HUES64 (cell line): ENCODE data around the gene PDE4D.

Experiments
- H3K27ac ChIP-seq: 2 replicates; pipeline ENCODE4 v1.7.0; 2013; ENCODE audit warnings: low read depth, low read length, inconsistent platforms
- H3K27me3 ChIP-seq: 2 replicates; pipeline ENCODE4 v1.6.1; 2013; ENCODE audit warnings: mild to moderate bottlenecking, low read length; ENCODE audit not compliant: insufficient read depth
- H3K36me3 ChIP-seq: 2 replicates; pipeline ENCODE4 v1.6.1; 2013; ENCODE audit warnings: mild to moderate bottlenecking, low read length; ENCODE audit not compliant: insufficient read depth
- H3K4me1 ChIP-seq: 2 replicates; pipeline ENCODE4 v1.6.1; 2013; ENCODE audit warnings: mild to moderate bottlenecking, low read length, moderate library complexity; ENCODE audit not compliant: insufficient read depth
- H3K4me3 ChIP-seq: 2 replicates; pipeline ENCODE4 v1.5.1; 2013; ENCODE audit warnings: mild to moderate bottlenecking, low read length, moderate library complexity
- H3K9ac ChIP-seq: 2 replicates; pipeline ENCODE4 v1.6.1; 2013; ENCODE audit warnings: mild to moderate bottlenecking, low read depth, low read length
- H3K9me3 ChIP-seq: 2 replicates; pipeline ENCODE4 v1.6.1; 2013; ENCODE audit warnings: low read depth, low read length; ENCODE audit not compliant: insufficient read depth
- WGBS: fragments of 150-250, 120-280 bp; methylation state at CpG from one replicate; pipeline ENCODE4 v1.1.7; 2013; ENCODE audit warnings: missing lambda C conversion rate; 5-methylcytosine and 5-hydroxymethylcytosine counted together

Gene PDE4D

DNA sequence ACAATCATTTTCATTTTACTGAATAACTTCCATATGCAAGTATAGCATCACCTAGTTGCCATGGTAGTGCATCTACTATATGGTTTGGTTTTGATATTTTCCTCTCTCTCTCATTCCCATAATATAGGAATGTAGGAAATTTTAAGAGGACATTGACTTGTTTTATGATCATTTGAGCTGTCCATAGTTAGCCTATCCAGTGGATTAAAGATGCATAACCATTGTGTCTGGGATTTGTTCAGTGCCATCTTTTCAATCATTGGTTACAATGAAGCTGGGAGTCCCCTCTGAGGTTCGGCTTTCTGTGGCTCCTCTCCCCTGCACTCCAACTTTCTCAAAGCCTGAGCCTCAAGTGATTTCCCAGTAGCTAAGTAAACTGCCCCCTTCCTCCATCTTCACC is 852.2 kb downstream of the PDE4D start:
- H3K36me3 ChIP-seq = no peaks in the 10 kb centered on the region
- H3K27ac ChIP-seq = no peak overlapping the region
- H3K27me3 ChIP-seq = peaks cover 46% of the 10 kb centered on the region
- peaks cover 10% of the 10 kb centered on the region for H3K4me1 ChIP-seq
- 82% methylated on average over 1 of the region's 1 CpG for WGBS
- no peaks in the 10 kb centered on the region for H3K9me3 ChIP-seq
- H3K4me3 ChIP-seq = no peak overlapping the region
- no peak overlapping the region for H3K9ac ChIP-seq

- H3K4me3 ChIP-seq = no peak overlapping the region
- no peak overlapping the region for H3K27ac ChIP-seq
- peaks cover 10% of the 10 kb centered on the region for H3K4me1 ChIP-seq
- H3K9ac ChIP-seq = no peak overlapping the region
- no peaks in the 10 kb centered on the region for H3K36me3 ChIP-seq
- no peaks in the 10 kb centered on the region for H3K9me3 ChIP-seq
- peaks cover 46% of the 10 kb centered on the region for H3K27me3 ChIP-seq
- 71% methylated on average over 1 of the region's 2 CpGs for WGBS
These were observed 852.7 kb downstream of the PDE4D start for GRCh38 chr5:59040804-59041201.

DNA sequence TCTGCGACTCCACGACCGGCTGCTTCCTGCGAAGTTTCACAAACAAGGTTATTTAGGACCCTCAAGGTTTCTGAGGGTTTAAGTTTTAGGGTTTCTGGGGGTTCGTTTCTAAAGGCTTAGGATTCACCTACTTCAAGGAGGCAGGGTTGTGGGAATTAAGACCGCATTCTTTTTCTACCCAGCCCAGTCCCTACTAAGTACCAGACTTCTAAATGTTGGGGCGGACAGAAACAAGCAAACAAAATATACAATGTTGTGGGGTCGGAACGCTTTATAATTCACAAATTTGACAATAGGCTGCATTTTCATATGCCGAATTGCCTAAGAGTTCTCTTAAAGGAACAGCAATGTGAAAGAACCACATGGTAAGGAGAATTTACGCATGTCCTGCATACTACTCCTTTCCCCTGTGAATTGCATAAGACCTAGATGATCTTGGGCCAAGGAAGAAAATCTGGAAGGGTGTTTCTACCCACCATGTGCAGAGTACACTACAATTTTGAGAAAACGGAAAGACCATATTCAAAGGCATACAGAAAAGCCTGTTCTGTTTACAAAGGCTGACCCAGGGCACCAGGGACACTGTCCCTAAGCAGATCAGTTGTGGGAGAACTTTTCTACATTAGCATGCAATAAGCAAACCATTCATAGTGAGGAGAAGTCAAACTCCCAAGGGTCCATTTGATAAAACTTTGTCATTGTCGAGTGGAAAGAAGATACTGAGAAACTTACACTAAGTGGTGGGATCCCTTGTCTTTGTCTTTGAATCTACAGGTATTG is 853.3 kb downstream of the PDE4D start:
- 40% methylated on average over 11 of the region's 13 CpGs for WGBS
- H3K27me3 ChIP-seq = peaks cover 46% of the 10 kb centered on the region
- H3K9me3 ChIP-seq = no peaks in the 10 kb centered on the region
- H3K9ac ChIP-seq = no peak overlapping the region
- H3K27ac ChIP-seq = no peak overlapping the region
- peaks cover 10% of the 10 kb centered on the region for H3K4me1 ChIP-seq
- H3K4me3 ChIP-seq = peak overlapping the region; percentile 79
- H3K36me3 ChIP-seq = no peaks in the 10 kb centered on the region

DNA sequence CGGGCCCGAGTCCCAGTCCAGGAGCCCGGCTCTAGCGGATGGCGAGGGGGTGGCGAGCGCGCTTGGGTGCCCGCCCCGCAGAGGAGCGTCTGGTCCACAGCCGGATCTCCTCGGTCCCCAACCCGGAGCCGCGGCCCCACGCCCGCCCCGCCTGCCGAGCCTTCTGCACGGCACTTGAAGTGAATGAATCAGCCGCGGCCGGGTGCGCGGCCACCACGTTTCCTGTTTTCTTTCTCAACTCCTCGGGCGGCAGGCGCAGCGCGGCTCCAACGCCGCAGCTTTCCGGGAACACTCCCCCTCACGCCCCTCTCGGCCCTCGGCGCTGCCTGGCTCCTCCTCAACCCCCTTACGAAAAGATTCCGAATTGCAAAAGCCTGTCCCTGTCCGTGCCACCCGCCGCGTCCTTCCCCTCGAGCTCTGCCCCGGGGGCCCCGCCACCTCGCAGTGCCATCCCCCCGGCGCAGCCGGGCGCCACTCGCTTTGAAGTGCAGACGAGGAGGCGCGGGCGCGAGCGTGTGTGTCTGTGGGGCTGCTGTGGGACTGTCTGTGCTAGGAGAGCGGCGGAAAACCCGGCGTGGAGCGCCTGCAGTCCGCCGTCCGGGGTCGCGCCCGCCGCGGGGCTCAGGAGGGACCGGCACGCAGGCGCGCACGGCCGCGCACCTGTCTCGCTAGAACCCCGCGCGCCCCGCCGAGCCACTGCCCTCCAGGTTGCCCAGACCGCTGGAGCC is 854.1 kb downstream of the PDE4D start:
- Histone ChIP-seq H3K9me3 (no peaks in the 10 kb centered on the region), H3K36me3 (no peaks in the 10 kb centered on the region), H3K4me3 (peak overlapping the region; percentile 79), H3K4me1 (peaks cover 15% of the 10 kb centered on the region), H3K27ac (no peak overlapping the region), H3K27me3 (peaks cover 46% of the 10 kb centered on the region), H3K9ac (peak overlapping the region; percentile 46)
- WGBS = under 1% methylated on average over 87 of the region's 87 CpGs

- no peak overlapping the region for H3K27ac ChIP-seq
- no peaks in the 10 kb centered on the region for H3K9me3 ChIP-seq
- peaks cover 46% of the 10 kb centered on the region for H3K27me3 ChIP-seq
- WGBS = under 1% methylated on average over 35 of the region's 35 CpGs
- H3K4me3 ChIP-seq = peak overlapping the region; percentile 79
- H3K9ac ChIP-seq = peak overlapping the region; percentile 46
- no peaks in the 10 kb centered on the region for H3K36me3 ChIP-seq
- peaks cover 15% of the 10 kb centered on the region for H3K4me1 ChIP-seq
These were observed 854.7 kb downstream of the PDE4D start for GRCh38 chr5:59038798-59039295.

GRCh38 chr5:59037941-59038797 is 855.4 kb downstream of the PDE4D start:
- WGBS = 40% methylated on average over 10 of the region's 10 CpGs
- no peaks in the 10 kb centered on the region for H3K9me3 ChIP-seq
- peak overlapping the region; percentile 79 for H3K4me3 ChIP-seq
- H3K36me3 ChIP-seq = no peaks in the 10 kb centered on the region
- H3K4me1 ChIP-seq = peaks cover 15% of the 10 kb centered on the region
- H3K9ac ChIP-seq = 0 out of 2 replicates have a peak overlapping the region, but pooled peaks have one; percentile 46
- H3K27ac ChIP-seq = no peak overlapping the region
- H3K27me3 ChIP-seq = peaks cover 46% of the 10 kb centered on the region

DNA sequence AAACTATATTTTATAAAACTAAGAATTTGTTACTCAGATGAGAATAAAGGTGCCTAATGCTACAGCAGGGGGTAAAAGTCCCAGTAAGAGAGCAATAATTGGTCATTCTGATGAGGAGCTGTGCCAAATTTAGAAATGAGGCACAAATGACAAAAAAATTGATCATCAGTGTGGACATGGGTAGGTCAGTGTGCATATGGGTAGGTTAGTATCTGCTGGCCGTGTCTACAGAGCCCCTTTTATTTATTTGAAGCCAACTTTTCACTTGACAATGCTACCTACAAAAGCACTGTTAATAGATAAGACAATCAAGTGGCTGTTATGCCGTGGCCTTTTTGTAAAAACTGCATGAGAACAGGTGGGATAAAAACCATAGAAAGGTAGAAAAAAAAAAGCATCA is 856.1 kb downstream of the PDE4D start:
- Histone ChIP-seq H3K4me3 (peak overlapping the region; percentile 79; the same call in 1 of the 2 replicates), H3K4me1 (peaks cover 15% of the 10 kb centered on the region), H3K27ac (no peak overlapping the region), H3K9ac (no peak overlapping the region), H3K36me3 (no peaks in the 10 kb centered on the region), H3K27me3 (peaks cover 46% of the 10 kb centered on the region), H3K9me3 (no peaks in the 10 kb centered on the region)
- WGBS = 50% methylated on average over 1 of the region's 2 CpGs

GRCh38 chr5:59037041-59037440 is 856.5 kb downstream of the PDE4D start:
- Histone ChIP-seq H3K9me3 (no peaks in the 10 kb centered on the region), H3K4me3 (peak overlapping the region; percentile 79; the same call in 1 of the 2 replicates), H3K4me1 (peaks cover 15% of the 10 kb centered on the region), H3K27ac (no peak overlapping the region), H3K36me3 (no peaks in the 10 kb centered on the region), H3K9ac (no peak overlapping the region), H3K27me3 (peaks cover 46% of the 10 kb centered on the region)
- WGBS = 89% methylated on average over 1 of the region's 2 CpGs

DNA sequence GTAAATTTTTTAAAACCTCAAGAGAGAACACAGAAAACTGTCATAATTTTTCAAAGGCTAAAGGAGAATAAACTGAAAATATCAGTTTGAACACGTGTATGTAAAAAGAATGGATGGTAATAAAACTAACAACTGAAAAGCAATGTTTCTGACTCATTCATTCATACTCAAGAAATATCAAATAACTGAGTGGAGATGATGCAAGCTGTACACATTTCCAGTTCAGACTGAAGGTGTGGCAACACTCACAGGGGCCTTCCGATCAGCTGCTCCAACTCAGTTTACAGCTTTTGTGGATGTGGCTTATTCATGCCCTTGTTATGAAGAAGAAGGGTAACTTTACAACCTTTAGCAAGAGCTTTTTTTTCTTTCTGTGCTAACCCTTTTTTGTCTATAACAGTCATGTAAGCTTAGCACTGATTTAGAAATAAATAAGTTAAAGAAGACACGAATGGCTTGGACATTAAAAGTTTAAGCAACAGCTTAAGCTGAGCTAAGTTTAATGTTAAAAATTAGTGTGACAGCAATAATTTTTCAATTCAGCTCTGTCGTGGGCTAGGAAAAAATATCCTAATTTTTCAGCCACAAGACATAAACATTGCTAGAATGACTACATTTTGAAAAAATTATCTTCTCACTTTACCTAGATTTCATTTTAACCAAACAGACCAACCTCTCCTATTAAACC is 857.1 kb downstream of the PDE4D start:
- Histone ChIP-seq H3K27ac (no peak overlapping the region), H3K4me3 (no peak overlapping the region; the same call in 1 of the 2 replicates), H3K9ac (no peak overlapping the region), H3K36me3 (no peaks in the 10 kb centered on the region), H3K27me3 (peaks cover 44% of the 10 kb centered on the region), H3K9me3 (no peaks in the 10 kb centered on the region), H3K4me1 (peaks cover 15% of the 10 kb centered on the region)
- 77% methylated on average over 3 of the region's 4 CpGs for WGBS

- Histone ChIP-seq H3K4me1 (peaks cover 15% of the 10 kb centered on the region), H3K27ac (no peak overlapping the region), H3K36me3 (no peaks in the 10 kb centered on the region), H3K9ac (no peak overlapping the region), H3K4me3 (no peak overlapping the region), H3K27me3 (peaks cover 37% of the 10 kb centered on the region), H3K9me3 (no peaks in the 10 kb centered on the region)
These were observed 857.8 kb downstream of the PDE4D start for GRCh38 chr5:59035681-59036080.
